CD14-positive monocyte (primary cell): ENCODE data around the gene MAU2. TPM values are rescaled to one million over a fixed set of nuclear protein-coding genes. Genes with fewer than 3 reads are reported as not detected.

Experiments used
- DNase-seq, 3 donors: peaks; one replicate each; pipeline ENCODE4 v3.0.0-alpha.2; 2011 to 2022
- H2AFZ ChIP-seq: 2 replicates; pipeline ENCODE4 v1.6.0; 2012; ENCODE audit warnings: mild to moderate bottlenecking, low read depth, low read length, inconsistent platforms; ENCODE audit not compliant: insufficient read depth, poor library complexity, severe bottlenecking
- H3K27ac ChIP-seq, 2 donors: 1 replicate in 1 of 2; 2 replicates in 1 of 2; pipeline ENCODE4 v1.5.1; 2012 to 2013; ENCODE audit warnings: low read length in 2 of 2, control low read depth in 1 of 2, inconsistent platforms in 1 of 2, low read depth in 1 of 2, mild to moderate bottlenecking in 1 of 2
- H3K27me3 ChIP-seq, 2 donors: one replicate each; pipeline versions ENCODE4 v1.6.0 to v1.6.1; 2011 to 2013; ENCODE audit warnings: low read length in 2 of 2; ENCODE audit not compliant: control insufficient read depth in 2 of 2, insufficient read depth in 2 of 2
- H3K36me3 ChIP-seq, 2 donors: replicated peaks in 1 of 2; 1 replicate in 1 of 2; 2 replicates in 1 of 2; pipeline versions ENCODE4 v1.5.1 to v1.6.1; 2012 to 2013; ENCODE audit warnings: low read length in 2 of 2, control low read depth in 1 of 2, inconsistent platforms in 1 of 2, mild to moderate bottlenecking in 1 of 2; ENCODE audit not compliant: insufficient read depth in 2 of 2, control insufficient read depth in 1 of 2
- H3K4me1 ChIP-seq, 2 donors: 1 replicate in 1 of 2; 2 replicates in 1 of 2; pipeline versions ENCODE4 v1.5.1 to v1.6.1; 2012 to 2013; ENCODE audit warnings: low read length in 2 of 2, control low read depth in 1 of 2, inconsistent platforms in 1 of 2, mild to moderate bottlenecking in 1 of 2, moderate library complexity in 1 of 2; ENCODE audit not compliant: insufficient read depth in 2 of 2, control insufficient read depth in 1 of 2
- H3K4me2 ChIP-seq: replicated peaks from 2 replicates; pipeline ENCODE3; 2012; ENCODE audit warnings: low read length, moderate library complexity, mild to moderate bottlenecking; ENCODE audit not compliant: poor library complexity, severe bottlenecking; ENCODE audit errors: extremely low read depth
- H3K4me3 ChIP-seq, 3 experiments: fragments of 200-600 bp in 1 of 3; sonication (generic) in 1 of 3; replicated peaks in 1 of 3; 1 replicate in 2 of 3; 2 replicates in 1 of 3; pipeline ENCODE4 v1.5.1; 2011 to 2013; ENCODE audit warnings: low read length in 3 of 3, mild to moderate bottlenecking in 3 of 3, control low read depth in 2 of 3, low read depth in 2 of 3, inconsistent platforms in 1 of 3, moderate library complexity in 1 of 3
- H3K79me2 ChIP-seq: 2 replicates; pipeline ENCODE4 v1.6.0; 2012; ENCODE audit warnings: mild to moderate bottlenecking, control low read depth, inconsistent platforms, low read length, moderate library complexity; ENCODE audit not compliant: insufficient read depth
- H3K9ac ChIP-seq: 2 replicates; pipeline ENCODE4 v1.6.0; 2017; ENCODE audit warnings: low read length, mild to moderate bottlenecking; ENCODE audit not compliant: insufficient read depth, poor library complexity, severe bottlenecking
- H3K9me3 ChIP-seq, 2 donors: replicated peaks in 1 of 2; 1 replicate in 1 of 2; 2 replicates in 1 of 2; pipeline versions ENCODE4 v1.5.1 to v1.6.1; 2012 to 2013; ENCODE audit warnings: low read length in 2 of 2, control low read depth in 1 of 2; ENCODE audit not compliant: control insufficient read depth in 1 of 2, insufficient read depth in 1 of 2
- H4K20me1 ChIP-seq: 2 replicates; pipeline ENCODE4 v1.6.0; 2012; ENCODE audit warnings: mild to moderate bottlenecking, low read length, control low read depth, moderate library complexity; ENCODE audit not compliant: insufficient read depth
- H3K27ac Mint-ChIP-seq, 7 donors: one replicate each; pipeline ENCODE4 v1.8.0; 2020; ENCODE audit warnings: mild to moderate bottlenecking in 7 of 7, mixed read lengths in 7 of 7, moderate library complexity in 6 of 7, inconsistent platforms in 2 of 7
- H3K27me3 Mint-ChIP-seq, 3 donors: one replicate each; pipeline ENCODE4 v1.8.0; 2021 to 2022; ENCODE audit warnings: low read depth in 3 of 3, mild to moderate bottlenecking in 3 of 3, mixed read lengths in 3 of 3, moderate library complexity in 3 of 3, inconsistent platforms in 1 of 3
- H3K36me3 Mint-ChIP-seq, 2 donors: one replicate each; pipeline ENCODE4 v1.8.0; 2020; ENCODE audit warnings: mixed read lengths in 2 of 2, inconsistent platforms in 1 of 2, mild to moderate bottlenecking in 1 of 2
- H3K4me1 Mint-ChIP-seq: one replicate; pipeline ENCODE4 v1.8.0; 2020; ENCODE audit warnings: mild to moderate bottlenecking, mixed read lengths
- H3K4me3 Mint-ChIP-seq, 2 donors: one replicate each; pipeline ENCODE4 v1.8.0; 2020; ENCODE audit warnings: mild to moderate bottlenecking in 2 of 2, mixed read lengths in 2 of 2, moderate library complexity in 1 of 2
- H3K9me3 Mint-ChIP-seq, 7 donors: one replicate each; pipeline ENCODE4 v1.8.0; 2020 to 2022; ENCODE audit warnings: mixed read lengths in 7 of 7, mild to moderate bottlenecking in 6 of 7, moderate library complexity in 6 of 7, inconsistent platforms in 2 of 7
- WGBS: methylation state at CpG from one replicate; pipeline ENCODE4 v1.1.5; 2013; ENCODE audit warnings: missing lambda C conversion rate; ENCODE audit not compliant: insufficient coverage; 5-methylcytosine and 5-hydroxymethylcytosine counted together
- intact Hi-C, 2 donors: fragments of 100-400 bp; cut with micrococcal nuclease; formaldehyde crosslinking; loops; one replicate each; pipeline versions ENCODE4 v1.15.0 to v1.15.1; 2023
- polyA plus RNA-seq, 3 donors: library from polyadenylated mRNA; depleted of rRNA in 1 of 3; unstranded in 2 of 3; stranded (reverse) in 1 of 3; fragments of 300-500 nt in 2 of 3; fragments of >200 nt in 1 of 3; fragmentation: Illumina TruSeq in 2 of 3; gene quantifications; 1 replicate in 2 of 3; 2 replicates in 1 of 3; pipeline ENCODE4 v1.2.3, GENCODE V29; 2012 to 2021
- TF ChIP-seq, protein P1 (sequence below): fragments of 200-600 bp; IDR thresholded peaks from one replicate; pipeline ENCODE4 v1.8.0; 2022; ENCODE audit warnings: antibody characterized with exemption, mild to moderate bottlenecking

Gene MAU2
- polyA plus RNA-seq, 3 donors: 7.4 to 68.4 (median 14.5) TPM

DNA sequence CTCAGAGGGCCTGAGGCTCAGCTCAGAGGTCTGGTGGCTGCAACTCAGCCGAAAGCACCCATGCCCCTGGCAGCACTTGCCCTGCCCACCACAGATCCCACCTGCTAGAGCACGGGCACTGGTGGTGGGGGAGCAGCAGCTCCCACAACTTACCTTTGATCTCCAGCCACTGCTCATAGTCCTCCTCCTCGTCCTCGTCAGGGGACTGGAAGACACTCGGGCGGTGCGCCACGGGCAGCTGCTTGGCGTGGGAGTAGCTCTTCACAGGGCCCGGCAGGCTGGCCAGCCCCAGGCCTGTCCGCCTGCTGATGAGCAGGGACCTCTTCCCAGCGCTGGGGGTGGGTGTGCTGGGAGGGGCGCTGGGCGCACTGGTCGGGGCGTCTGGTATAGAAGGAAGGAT, 14.9 kb upstream of the MAU2 start:
- 100% methylated on average over 11 of the region's 16 CpGs for WGBS
- Histone ChIP-seq H3K4me2 (no peak overlapping the region), H3K9me3 (no peaks in the 10 kb centered on the region), H3K36me3 (peaks cover 93 to 98% of the 10 kb centered on the region in 2 donors), H3K4me3 (no peak overlapping the region), H3K9ac (no peak overlapping the region), H3K4me1 (no peaks in the 10 kb centered on the region), H3K27ac (no peak overlapping the region), H3K79me2 (no peaks in the 10 kb centered on the region), H3K27me3 (no peaks in the 10 kb centered on the region), H2AFZ (no peak overlapping the region), H4K20me1 (peaks cover 8% of the 10 kb centered on the region)
- Mint-ChIP-seq H3K27ac (no peak overlapping the region), H3K27me3 (no peaks in the 10 kb centered on the region), H3K9me3 (peaks cover 0 to 3% (median 0%) of the 10 kb centered on the region in 7 donors), H3K36me3 (peaks cover 85 to 97% of the 10 kb centered on the region in 2 donors), H3K4me1 (no peaks in the 10 kb centered on the region), H3K4me3 (no peak overlapping the region)
- intact Hi-C loops: no loop called here
- TF ChIP-seq, protein P1, sequence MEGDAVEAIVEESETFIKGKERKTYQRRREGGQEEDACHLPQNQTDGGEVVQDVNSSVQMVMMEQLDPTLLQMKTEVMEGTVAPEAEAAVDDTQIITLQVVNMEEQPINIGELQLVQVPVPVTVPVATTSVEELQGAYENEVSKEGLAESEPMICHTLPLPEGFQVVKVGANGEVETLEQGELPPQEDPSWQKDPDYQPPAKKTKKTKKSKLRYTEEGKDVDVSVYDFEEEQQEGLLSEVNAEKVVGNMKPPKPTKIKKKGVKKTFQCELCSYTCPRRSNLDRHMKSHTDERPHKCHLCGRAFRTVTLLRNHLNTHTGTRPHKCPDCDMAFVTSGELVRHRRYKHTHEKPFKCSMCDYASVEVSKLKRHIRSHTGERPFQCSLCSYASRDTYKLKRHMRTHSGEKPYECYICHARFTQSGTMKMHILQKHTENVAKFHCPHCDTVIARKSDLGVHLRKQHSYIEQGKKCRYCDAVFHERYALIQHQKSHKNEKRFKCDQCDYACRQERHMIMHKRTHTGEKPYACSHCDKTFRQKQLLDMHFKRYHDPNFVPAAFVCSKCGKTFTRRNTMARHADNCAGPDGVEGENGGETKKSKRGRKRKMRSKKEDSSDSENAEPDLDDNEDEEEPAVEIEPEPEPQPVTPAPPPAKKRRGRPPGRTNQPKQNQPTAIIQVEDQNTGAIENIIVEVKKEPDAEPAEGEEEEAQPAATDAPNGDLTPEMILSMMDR: no peak
- DNase-seq: no peak

DNA sequence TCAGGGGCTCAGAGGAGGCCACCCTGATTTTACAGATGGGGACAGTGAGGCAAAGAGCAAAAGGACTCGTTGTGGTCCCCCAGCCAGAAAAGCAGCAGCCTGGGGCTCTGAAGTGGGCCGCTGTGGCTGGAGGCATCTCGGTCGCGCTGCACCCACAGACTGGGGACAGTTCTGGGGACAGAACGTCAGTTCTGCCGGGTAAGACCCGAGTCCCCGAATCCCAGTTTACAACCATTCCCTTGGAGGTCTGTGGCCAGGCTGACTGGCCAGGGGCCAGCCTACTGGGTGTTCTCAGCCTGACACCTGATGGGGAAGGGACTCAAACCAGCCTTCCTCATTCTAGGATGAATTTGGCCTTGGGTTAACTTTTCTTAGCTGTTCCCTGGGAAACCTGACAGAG, 14.4 kb upstream of the MAU2 start:
- H3K4me3 ChIP-seq: no peak overlapping the region
- H3K36me3 Mint-ChIP-seq: peaks cover 84 to 98% of the 10 kb centered on the region in 2 donors
- no peak overlapping the region for H3K27ac ChIP-seq
- no peaks in the 10 kb centered on the region for H3K4me1 ChIP-seq
- no peaks in the 10 kb centered on the region for H3K9me3 ChIP-seq
- intact Hi-C loops: no loop called here
- H4K20me1 ChIP-seq: peaks cover 8% of the 10 kb centered on the region
- WGBS: 98% methylated on average over 6 of the region's 9 CpGs
- TF ChIP-seq, protein P1: no peak
- no peaks in the 10 kb centered on the region for H3K4me1 Mint-ChIP-seq
- peaks cover 93 to 98% of the 10 kb centered on the region in 2 donors for H3K36me3 ChIP-seq
- H3K9ac ChIP-seq: no peak overlapping the region
- H3K9me3 Mint-ChIP-seq: peaks cover 0 to 3% (median 0%) of the 10 kb centered on the region in 7 donors
- H3K27me3 Mint-ChIP-seq: no peaks in the 10 kb centered on the region
- no peak overlapping the region for H3K4me2 ChIP-seq
- H2AFZ ChIP-seq: no peak overlapping the region
- DNase-seq: no peak
- H3K79me2 ChIP-seq: no peaks in the 10 kb centered on the region
- H3K4me3 Mint-ChIP-seq: no peak overlapping the region
- peak overlapping the region in 1 of 7 donors; percentile 26 for H3K27ac Mint-ChIP-seq
- H3K27me3 ChIP-seq: no peaks in the 10 kb centered on the region
